HEK293T (cell line): ENCODE measurements around the gene CA5B.
A peak's percentile ranks its signal among the peaks of the same experiment; 100 is the strongest.
"Not testable (repeated sequence)": the region's sequence is repeated elsewhere in the genome, so short reads cannot be mapped to it uniquely, and the experiment has no call there.

Experiments used
- CTCF ChIA-PET: fragments of 350-600 bp; formaldehyde crosslinking; extraction: SDS; loops from one replicate; lab custom pipeline; 2021; ENCODE audit warnings: antibody characterized with exemption, inconsistent platforms; lab: Yijun Ruan, JAX
- POLR2A ChIA-PET: fragments of 350-600 bp; formaldehyde crosslinking; extraction: SDS; loops from one replicate; lab custom pipeline; 2020; ENCODE audit warnings: antibody characterized with exemption, inconsistent platforms; lab: Yijun Ruan, JAX
- DNase-seq: peaks from one replicate; pipeline ENCODE4 v3.0.0; 2012; ENCODE audit warnings: mixed read lengths; ENCODE audit errors: extremely low spot score
- ARNT ChIP-seq: fragments of 450-650 bp; IDR thresholded peaks from 2 replicates; pipeline ENCODE4 v1.6.1; 2017; ENCODE audit warnings: mild to moderate bottlenecking
- BHLHE40 ChIP-seq: fragments of 450-650 bp; IDR thresholded peaks from 2 replicates; pipeline ENCODE4 v1.6.1; 2016; ENCODE audit warnings: mild to moderate bottlenecking, moderate library complexity, borderline replicate concordance
- CTBP1 ChIP-seq: fragments of 450-650 bp; IDR thresholded peaks from 2 replicates; pipeline ENCODE4 v1.6.1; 2016; ENCODE audit warnings: borderline replicate concordance
- ELF4 ChIP-seq: fragments of 450-650 bp; IDR thresholded peaks from 2 replicates; pipeline ENCODE4 v1.6.1; 2017; ENCODE audit warnings: antibody characterized with exemption
- FOXA1 ChIP-seq: fragments of 450-650 bp; IDR thresholded peaks from 2 replicates; pipeline ENCODE4 v1.6.1; 2016; ENCODE audit warnings: mild to moderate bottlenecking
- FOXK2 ChIP-seq: fragments of 450-650 bp; IDR thresholded peaks from 2 replicates; pipeline ENCODE4 v1.6.1; 2016; ENCODE audit warnings: mild to moderate bottlenecking
- FOXM1 ChIP-seq: fragments of 450-650 bp; IDR thresholded peaks from 2 replicates; pipeline ENCODE4 v1.6.1; 2017; ENCODE audit warnings: mild to moderate bottlenecking, borderline replicate concordance
- HDGF ChIP-seq: fragments of 450-650 bp; IDR thresholded peaks from 2 replicates; pipeline ENCODE4 v1.6.1; 2017; ENCODE audit warnings: antibody characterized with exemption, borderline replicate concordance
- L3MBTL2 ChIP-seq: fragments of 450-650 bp; conservative IDR thresholded peaks from 2 replicates; pipeline ENCODE4 v1.6.1; 2016; ENCODE audit warnings: mild to moderate bottlenecking
- LEF1 ChIP-seq: fragments of 450-650 bp; IDR thresholded peaks from 2 replicates; pipeline ENCODE4 v1.6.1; 2017; ENCODE audit warnings: mild to moderate bottlenecking, borderline replicate concordance
- NFRKB ChIP-seq: fragments of 450-650 bp; IDR thresholded peaks from 2 replicates; pipeline ENCODE4 v1.6.1; 2016; ENCODE audit warnings: mild to moderate bottlenecking, moderate library complexity
- SP1 ChIP-seq: fragments of 450-650 bp; IDR thresholded peaks from 2 replicates; pipeline ENCODE4 v1.6.1; 2017
- SUZ12 ChIP-seq: fragments of 450-650 bp; IDR thresholded peaks from 2 replicates; pipeline ENCODE4 v1.6.1; 2016; ENCODE audit warnings: mild to moderate bottlenecking
- TARDBP ChIP-seq: fragments of 450-650 bp; IDR thresholded peaks from 2 replicates; pipeline ENCODE4 v1.6.1; 2016
- ZNF384 ChIP-seq: fragments of 450-650 bp; IDR thresholded peaks from 2 replicates; pipeline ENCODE4 v1.6.1; 2016
- TF ChIP-seq, protein P1 (sequence below): fragments of 450-650 bp; IDR thresholded peaks from 2 replicates; pipeline ENCODE4 v1.6.1; 2016

The CA5B gene

DNA sequence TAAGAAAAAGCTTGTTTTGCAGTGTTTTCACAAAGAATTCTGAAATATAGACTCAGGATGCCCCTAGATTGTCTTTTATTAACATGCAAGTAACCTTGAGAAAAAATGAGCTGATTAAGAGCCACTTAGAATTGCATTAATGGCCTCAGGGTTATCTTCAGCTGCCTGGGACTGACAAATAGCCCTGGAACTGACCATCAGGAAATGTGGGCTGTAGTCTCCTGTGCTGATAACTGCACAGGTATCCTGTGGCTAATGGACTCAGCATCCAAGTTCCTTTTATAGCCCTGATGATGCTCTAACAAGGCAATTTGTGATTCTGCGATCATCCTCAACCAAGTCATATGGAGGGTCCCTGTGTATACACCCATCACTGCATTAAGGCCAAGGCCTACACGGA, 17.0 kb downstream of the CA5B start:
- ChIA-PET CTCF (interaction anchor here (0.5 kb wide), 1 partner anchor 257 kb away, joined by 5 read pairs; no protein-coding TSS in a partner anchor), POLR2A (no interaction called here)
- TF ChIP-seq ARNT = no peak
- no peak for TF ChIP-seq TARDBP
- TF ChIP-seq ELF4 = no peak
- no peak for TF ChIP-seq FOXK2
- no peak for TF ChIP-seq SP1
- TF ChIP-seq BHLHE40 = no peak
- TF ChIP-seq LEF1 = no peak
- DNase-seq = no peak

DNA sequence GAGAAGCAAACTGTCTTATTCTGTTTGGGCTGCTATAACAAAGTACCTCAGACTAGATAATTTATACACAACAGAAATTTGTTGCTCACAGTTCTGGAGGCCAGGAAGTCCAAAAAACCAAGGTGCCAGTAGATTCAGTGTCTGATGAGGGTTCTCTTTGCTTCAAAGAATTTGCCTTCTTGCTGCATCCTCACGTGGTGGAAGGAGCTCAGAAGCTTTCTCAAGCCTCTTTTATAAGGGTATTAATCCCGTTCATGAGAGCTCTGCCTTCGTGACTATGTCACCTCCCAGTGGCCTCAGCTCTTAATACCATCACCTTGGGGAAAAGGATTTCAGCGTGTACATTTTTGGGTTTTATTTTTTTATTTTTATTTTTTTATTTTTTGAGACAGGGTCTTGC, 20.1 kb downstream of the CA5B start:
- TF ChIP-seq SUZ12 (no peak), BHLHE40 (no peak), ZNF384 (no peak), CTBP1 (no peak), FOXA1 (no peak), HDGF (no peak), NFRKB (no peak), LEF1 (no peak), FOXM1 (no peak), ARNT (no peak), L3MBTL2 (no peak), FOXK2 (no peak)
- TF ChIP-seq, protein P1, sequence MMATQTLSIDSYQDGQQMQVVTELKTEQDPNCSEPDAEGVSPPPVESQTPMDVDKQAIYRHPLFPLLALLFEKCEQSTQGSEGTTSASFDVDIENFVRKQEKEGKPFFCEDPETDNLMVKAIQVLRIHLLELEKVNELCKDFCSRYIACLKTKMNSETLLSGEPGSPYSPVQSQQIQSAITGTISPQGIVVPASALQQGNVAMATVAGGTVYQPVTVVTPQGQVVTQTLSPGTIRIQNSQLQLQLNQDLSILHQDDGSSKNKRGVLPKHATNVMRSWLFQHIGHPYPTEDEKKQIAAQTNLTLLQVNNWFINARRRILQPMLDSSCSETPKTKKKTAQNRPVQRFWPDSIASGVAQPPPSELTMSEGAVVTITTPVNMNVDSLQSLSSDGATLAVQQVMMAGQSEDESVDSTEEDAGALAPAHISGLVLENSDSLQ = no peak
- CTCF ChIA-PET = interaction anchor here (0.7 kb wide), 1 partner anchor 399 kb away, joined by 4 read pairs; no protein-coding TSS in a partner anchor
- POLR2A ChIA-PET = no interaction called here
- no peak for DNase-seq

DNA sequence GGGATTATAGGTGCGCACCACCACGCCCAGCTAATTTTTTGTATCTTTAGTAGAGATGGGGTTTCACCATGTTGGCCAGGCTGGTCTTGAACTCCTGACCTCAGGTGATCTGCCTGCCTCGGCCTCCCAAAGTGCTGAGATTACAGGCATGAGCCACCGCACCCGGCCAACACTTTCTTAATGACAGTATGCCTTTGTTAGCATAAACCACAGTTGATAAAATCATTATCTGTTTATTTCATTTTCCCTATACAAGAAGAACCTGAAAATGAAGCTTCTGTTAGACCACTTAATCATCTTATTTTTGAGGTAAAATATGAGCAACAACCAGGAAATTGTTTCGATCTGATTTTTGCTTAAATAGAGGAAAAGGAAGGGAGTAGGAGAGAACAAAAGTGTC, 21.8 kb downstream of the CA5B start:
- CTCF ChIA-PET, DNase-seq, POLR2A ChIA-PET: not testable (repeated sequence)

DNA sequence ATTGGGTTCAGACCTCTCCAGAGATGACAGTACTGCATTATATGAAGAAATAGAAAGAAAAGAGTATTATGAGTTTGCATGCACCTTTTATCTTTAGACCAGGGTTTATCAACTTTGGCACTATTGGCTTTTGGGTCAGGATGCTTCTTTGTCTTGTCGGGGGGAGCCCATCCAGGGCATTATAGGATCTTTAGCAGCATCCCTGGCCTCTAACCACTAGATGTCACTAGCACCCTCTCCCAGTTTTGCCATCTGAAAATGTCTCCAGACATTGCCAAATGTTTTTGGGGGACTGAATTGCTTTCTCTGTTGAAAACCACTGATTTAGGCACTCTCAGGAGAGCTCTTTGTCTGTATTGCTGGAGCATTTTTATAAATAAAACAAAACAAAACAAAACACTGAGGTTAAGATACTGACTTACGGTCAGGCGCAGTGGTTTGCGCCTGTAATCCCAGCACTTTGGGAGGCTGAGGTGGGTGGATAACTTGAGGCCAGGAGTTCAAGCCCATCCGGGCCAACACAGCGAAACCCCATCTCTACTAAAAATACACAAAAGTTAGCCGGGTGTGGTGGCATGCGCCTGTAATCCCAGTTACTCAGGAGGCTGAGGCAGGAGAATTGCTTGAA, 23.6 kb downstream of the CA5B start:
- peak; percentile 43 for DNase-seq
- CTCF ChIA-PET = no interaction called here
- TF ChIP-seq ZNF384 (no peak), ELF4 (no peak), CTBP1 (no peak), SP1 (no peak), FOXM1 (no peak), BHLHE40 (no peak), SUZ12 (no peak), FOXA1 (no peak)
- TF ChIP-seq, protein P1 = no peak
- POLR2A ChIA-PET = no interaction called here

DNA sequence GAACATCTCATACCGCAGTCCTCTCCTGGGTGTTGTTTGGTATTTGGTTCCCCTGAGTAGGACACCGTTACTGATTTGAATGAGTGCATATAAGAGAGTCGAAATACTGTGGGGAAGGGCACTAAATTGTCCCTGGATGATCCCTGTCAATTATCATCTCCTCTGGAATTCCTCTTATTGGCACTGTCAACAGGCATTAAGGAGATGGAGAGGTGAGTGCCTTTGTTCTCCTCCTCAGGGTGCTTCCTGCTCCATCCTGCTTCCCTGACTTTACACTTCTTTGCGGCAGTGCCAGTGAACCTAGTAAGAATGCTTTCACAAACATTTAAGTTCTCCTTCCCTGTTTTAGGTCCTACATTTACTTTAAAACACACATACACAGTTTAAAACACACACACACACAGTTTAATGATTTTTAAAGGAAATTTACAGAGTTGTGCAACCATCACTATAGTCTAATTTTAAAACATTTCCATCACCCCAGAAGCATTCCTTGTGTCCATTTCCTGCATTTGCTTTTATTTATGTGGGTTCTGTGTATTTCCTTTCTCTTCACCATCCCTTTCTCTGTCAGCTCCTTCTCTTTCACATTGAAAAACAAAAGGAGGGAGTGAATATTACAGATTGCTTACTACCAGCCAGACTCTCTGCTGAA, 31.4 kb downstream of the CA5B start:
- no peak for DNase-seq
- TF ChIP-seq SP1 = no peak
- TF ChIP-seq TARDBP = no peak
- TF ChIP-seq, protein P1 = no peak
- TF ChIP-seq SUZ12 = no peak
- TF ChIP-seq FOXM1 = no peak
- no peak for TF ChIP-seq FOXA1
- no peak for TF ChIP-seq CTBP1
- TF ChIP-seq ZNF384 = no peak
- TF ChIP-seq ARNT = no peak
- no peak for TF ChIP-seq HDGF
- no peak for TF ChIP-seq BHLHE40
- CTCF ChIA-PET = no interaction called here
- POLR2A ChIA-PET = no interaction called here

DNA sequence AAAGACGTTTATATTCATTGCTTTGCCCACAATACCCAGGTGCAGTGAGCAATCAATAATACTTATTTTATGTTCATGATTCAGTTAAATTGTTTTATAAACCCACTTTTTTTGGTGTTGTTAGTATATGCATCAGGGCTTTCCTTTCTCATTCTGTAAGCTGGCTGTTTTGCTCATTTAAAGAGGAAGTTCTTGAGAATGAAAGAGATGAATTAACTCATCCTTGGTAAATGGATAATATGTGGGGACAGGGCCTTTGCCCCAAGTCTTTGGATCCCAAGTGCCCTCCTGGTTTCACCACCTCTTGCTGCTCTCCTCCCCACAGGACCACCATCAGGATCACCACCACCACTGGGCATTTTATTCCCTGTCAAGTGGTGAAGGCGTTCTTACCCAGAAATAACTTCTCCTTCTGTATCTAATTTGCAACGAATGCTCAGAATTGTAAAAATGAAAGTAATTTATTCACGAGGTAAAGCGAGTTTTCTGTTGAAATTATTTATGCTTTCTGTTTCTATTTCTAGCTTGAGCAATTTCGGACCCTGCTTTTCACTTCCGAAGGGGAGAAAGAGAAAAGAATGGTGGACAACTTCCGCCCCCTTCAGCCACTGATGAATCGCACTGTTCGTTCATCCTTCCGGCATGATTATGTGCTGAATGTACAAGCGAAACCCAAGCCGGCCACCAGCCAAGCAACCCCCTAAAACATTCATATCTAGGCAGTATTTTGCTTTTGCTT, 44.1 kb downstream of the CA5B start:
- POLR2A ChIA-PET = no interaction called here
- CTCF ChIA-PET = interaction anchor here (0.8 kb wide), 1 partner anchor 42 kb away, joined by 5 read pairs; no protein-coding TSS in a partner anchor
- no peak for TF ChIP-seq TARDBP
- no peak for TF ChIP-seq LEF1
- TF ChIP-seq ELF4 = no peak
- no peak for TF ChIP-seq BHLHE40
- TF ChIP-seq SP1 = no peak
- no peak for TF ChIP-seq HDGF
- TF ChIP-seq NFRKB = no peak
- no peak for TF ChIP-seq CTBP1
- no peak for TF ChIP-seq ARNT
- TF ChIP-seq ZNF384 = no peak
- TF ChIP-seq L3MBTL2 = no peak
- TF ChIP-seq FOXM1 = no peak
- TF ChIP-seq, protein P1 = no peak
- TF ChIP-seq FOXK2 = no peak
- TF ChIP-seq SUZ12 = no peak
- no peak for DNase-seq
